GM23338 (cell line): ENCODE measurements around the gene GLIS2. TPM values are rescaled to one million over a fixed set of nuclear protein-coding genes. Genes with fewer than 3 reads are reported as not detected.

Source experiments
- ATAC-seq: fragments of 200-7000 bp; cut with Tn5 transposase; 3 replicates; pipeline ENCODE4 v1.9.1; 2020
- DNase-seq: peaks from one replicate; pipeline ENCODE4 v3.0.0-alpha.2; 2015; ENCODE audit warnings: low spot score
- H2AFZ ChIP-seq: fragments of 200-600 bp; sonication (generic); 2 replicates; pipeline ENCODE4 v1.8.0; 2016; ENCODE audit warnings: antibody characterized with exemption, mild to moderate bottlenecking, moderate library complexity
- H3F3A ChIP-seq: fragments of 200-600 bp; sonication (generic); replicated peaks from 2 replicates; pipeline ENCODE4 v1.8.0; 2017; ENCODE audit warnings: antibody characterized with exemption, mixed run types, low read depth
- H3K27ac ChIP-seq: fragments of 200-600 bp; sonication (generic); 2 replicates; pipeline ENCODE4 v1.6.1; 2016; ENCODE audit warnings: low read depth
- H3K27me3 ChIP-seq: fragments of 200-600 bp; sonication (generic); 2 replicates; pipeline ENCODE4 v1.8.0; 2016; ENCODE audit warnings: mild to moderate bottlenecking, mixed run types, moderate library complexity; ENCODE audit not compliant: insufficient read depth
- H3K36me3 ChIP-seq: fragments of 200-600 bp; sonication (generic); 2 replicates; pipeline ENCODE4 v1.8.0; 2016; ENCODE audit warnings: mild to moderate bottlenecking; ENCODE audit not compliant: insufficient read depth
- H3K4me1 ChIP-seq: fragments of 200-600 bp; sonication (generic); 2 replicates; pipeline ENCODE4 v1.8.0; 2016; ENCODE audit warnings: mild to moderate bottlenecking, moderate library complexity; ENCODE audit not compliant: insufficient read depth
- H3K4me2 ChIP-seq: fragments of 200-600 bp; sonication (generic); 2 replicates; pipeline ENCODE4 v1.7.1; 2017; ENCODE audit warnings: mixed run types
- H3K4me3 ChIP-seq: fragments of 200-600 bp; sonication (generic); 2 replicates; pipeline ENCODE4 v1.6.1; 2016; ENCODE audit warnings: mixed run types
- H3K79me2 ChIP-seq: fragments of 200-600 bp; sonication (generic); replicated peaks from 2 replicates; pipeline ENCODE4 v1.8.0; 2017; ENCODE audit warnings: mild to moderate bottlenecking; ENCODE audit not compliant: insufficient read depth
- H3K9me2 ChIP-seq: fragments of 200-600 bp; sonication (generic); 2 replicates; pipeline ENCODE4 v1.8.0; 2017; ENCODE audit not compliant: insufficient read depth
- H4K20me1 ChIP-seq: fragments of 200-600 bp; sonication (generic); replicated peaks from 2 replicates; pipeline ENCODE4 v1.8.0; 2017; ENCODE audit warnings: mild to moderate bottlenecking; ENCODE audit not compliant: insufficient read depth
- H3K27ac Mint-ChIP-seq: 2 replicates; pipeline ENCODE4 v1.8.0; 2020; ENCODE audit warnings: inconsistent platforms, mild to moderate bottlenecking, moderate library complexity, mixed read lengths
- H3K27me3 Mint-ChIP-seq: 3 replicates; pipeline ENCODE4 v1.8.0; 2022; ENCODE audit warnings: low read depth, mild to moderate bottlenecking, moderate library complexity, mixed read lengths, inconsistent platforms; ENCODE audit not compliant: insufficient read depth, poor library complexity
- H3K36me3 Mint-ChIP-seq: 3 replicates; pipeline ENCODE4 v1.8.0; 2021; ENCODE audit warnings: low read depth, mild to moderate bottlenecking, inconsistent platforms, moderate library complexity, mixed read lengths
- H3K4me1 Mint-ChIP-seq: 3 replicates; pipeline ENCODE4 v1.8.0; 2020; ENCODE audit warnings: mild to moderate bottlenecking, inconsistent platforms, mixed read lengths
- H3K4me3 Mint-ChIP-seq: 3 replicates; pipeline ENCODE4 v1.8.0; 2021; ENCODE audit warnings: moderate library complexity, mild to moderate bottlenecking, inconsistent platforms, mixed read lengths
- H3K9me3 Mint-ChIP-seq: 3 replicates; pipeline ENCODE4 v1.8.0; 2020; ENCODE audit warnings: moderate library complexity, mild to moderate bottlenecking, inconsistent platforms, mixed read lengths
- CREB1 ChIP-seq: fragments of 250-450 bp; sonication (Bioruptor Pico); IDR thresholded peaks from 2 replicates; pipeline ENCODE4 v1.5.0; 2020; ENCODE audit warnings: low read depth, mild to moderate bottlenecking, moderate library complexity
- EZH2 ChIP-seq: fragments of 200-600 bp; sonication (generic); IDR thresholded peaks from one replicate; pipeline ENCODE4 v1.8.0; 2017; ENCODE audit warnings: antibody characterized with exemption, mild to moderate bottlenecking, low read depth; ENCODE audit not compliant: unreplicated experiment
- POLR2AphosphoS5 ChIP-seq: IDR thresholded peaks from 2 replicates; pipeline ENCODE4 v1.6.1; 2016; ENCODE audit warnings: antibody characterized with exemption, low read depth
- ZNF114 ChIP-seq: fragments of 250-450 bp; sonication (Bioruptor Pico); IDR thresholded peaks from 2 replicates; pipeline ENCODE4 v1.5.0; 2020; ENCODE audit warnings: mild to moderate bottlenecking, moderate library complexity
- ZNF462 ChIP-seq: fragments of 250-450 bp; sonication (Bioruptor Pico); IDR thresholded peaks from 2 replicates; pipeline ENCODE4 v1.5.0; 2020; ENCODE audit warnings: mild to moderate bottlenecking, moderate library complexity
- polyA plus RNA-seq: library from polyadenylated mRNA; unstranded; fragments of >200 nt; fragmentation: Nextera tagmentation; extraction: Ambion mirVana; gene quantifications from 2 replicates; pipeline ENCODE4 v1.2.1, GENCODE V29; 2016
- total RNA-seq: library from RNA; depleted of rRNA; stranded (reverse); fragments of >200 nt; shearing (Covaris generic); gene quantifications from 2 replicates; pipeline ENCODE4 v1.2.3, GENCODE V29; 2014

The GLIS2 gene
- total and polyA plus RNA-seq, 2 experiments from 2014 or later = 8.2 to 10.2 TPM

DNA sequence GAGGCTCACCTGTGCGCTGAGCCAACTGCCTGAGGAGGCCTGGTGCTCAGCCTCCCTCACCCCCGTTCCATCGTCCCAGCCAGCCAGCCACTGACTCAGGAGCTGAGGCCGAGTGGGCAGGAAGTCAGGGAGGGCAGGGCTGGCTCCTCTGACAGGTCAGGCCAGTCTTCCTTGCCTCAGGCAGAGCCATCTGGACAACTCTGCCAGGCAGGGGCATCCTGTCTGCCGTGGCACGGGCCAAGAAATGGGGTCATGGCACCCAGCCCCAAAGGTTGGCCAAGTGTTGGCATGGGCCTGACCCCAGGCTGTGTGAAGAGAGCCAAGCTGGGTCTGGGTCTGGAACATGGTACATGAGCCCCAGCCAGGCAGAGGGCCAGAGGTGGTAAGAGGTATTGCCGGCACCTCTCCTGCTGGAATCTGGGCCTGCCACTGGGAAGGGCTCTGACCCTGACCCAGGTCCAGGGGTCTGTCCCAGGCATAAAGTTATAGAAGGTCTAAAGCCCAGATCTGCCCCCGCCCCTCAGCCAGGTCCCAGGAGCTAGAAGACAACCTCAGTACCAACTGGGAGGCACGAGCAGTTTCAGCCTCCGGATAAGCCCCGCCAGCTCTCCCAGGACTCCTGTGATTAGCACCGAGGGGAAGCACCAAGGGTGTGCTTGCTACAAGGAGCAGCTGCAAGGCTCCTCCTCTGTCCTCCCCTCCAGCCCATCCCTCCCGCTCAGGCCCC, 53.3 kb downstream of the GLIS2 start:
- Mint-ChIP-seq H3K4me1 (peaks cover 13% of the 10 kb centered on the region; the same call in 1 of the 3 replicates), H3K27ac (no peak overlapping the region), H3K27me3 (peaks cover 18% of the 10 kb centered on the region), H3K4me3 (no peak overlapping the region), H3K36me3 (no peaks in the 10 kb centered on the region), H3K9me3 (no peaks in the 10 kb centered on the region)
- Histone ChIP-seq H3K36me3 (no peaks in the 10 kb centered on the region), H3K27ac (no peak overlapping the region), H3F3A (peaks cover 16% of the 10 kb centered on the region; the same call in 1 of the 2 replicates), H3K9me2 (no peaks in the 10 kb centered on the region), H3K4me3 (no peak overlapping the region), H3K79me2 (peaks cover 8% of the 10 kb centered on the region; the same call in 1 of the 2 replicates), H4K20me1 (no peaks in the 10 kb centered on the region), H3K27me3 (peaks cover 3% of the 10 kb centered on the region; the same call in 1 of the 2 replicates), H2AFZ (no peak overlapping the region), H3K4me1 (peaks cover 25% of the 10 kb centered on the region), H3K4me2 (no peak overlapping the region)
- ATAC-seq = no peak
- no peak for DNase-seq
- TF ChIP-seq POLR2AphosphoS5 = no peak
- TF ChIP-seq ZNF462 (CRISPR knock-in tag) = no peak

GRCh38 chr16:4370151-4370550, 54.3 kb downstream of the GLIS2 start:
- no peak overlapping the region for H3K27ac Mint-ChIP-seq
- H3K4me2 ChIP-seq = no peak overlapping the region
- TF ChIP-seq ZNF114 = no peak
- TF ChIP-seq ZNF462 (CRISPR knock-in tag) = no peak
- no peak for TF ChIP-seq EZH2
- TF ChIP-seq CREB1 = no peak

More at GRCh38 chr16:4370151-4370550, 54.3 kb downstream of the GLIS2 start:
- peaks cover 20% of the 10 kb centered on the region; the same call in 1 of the 2 replicates for H3F3A ChIP-seq
- Mint-ChIP-seq H3K36me3 (no peaks in the 10 kb centered on the region), H3K4me1 (peaks cover 17% of the 10 kb centered on the region; the same call in 2 of the 3 replicates), H3K9me3 (no peaks in the 10 kb centered on the region), H3K27me3 (peaks cover 19% of the 10 kb centered on the region), H3K4me3 (no peak overlapping the region)
- no peak overlapping the region for H2AFZ ChIP-seq
- H3K36me3 ChIP-seq = no peaks in the 10 kb centered on the region
- H3K4me1 ChIP-seq = peaks cover 35% of the 10 kb centered on the region
- H3K9me2 ChIP-seq = no peaks in the 10 kb centered on the region
- H3K27me3 ChIP-seq = peaks cover 3% of the 10 kb centered on the region; the same call in 1 of the 2 replicates
- H3K4me3 ChIP-seq = no peak overlapping the region
- ATAC-seq = no peak
- H3K79me2 ChIP-seq = peaks cover 9% of the 10 kb centered on the region
- no peak for DNase-seq
- H3K27ac ChIP-seq = no peak overlapping the region
- no peaks in the 10 kb centered on the region for H4K20me1 ChIP-seq
